GM12872 (cell line): Measurements from ENCODE around the gene ITPR1.
A peak's percentile ranks its signal among the peaks of the same experiment; 100 is the strongest.

Experiments
- CTCF ChIP-seq: IDR thresholded peaks from 3 replicates; pipeline ENCODE4 v1.5.1; 2011; ENCODE audit warnings: low read depth, mild to moderate bottlenecking, low read length, moderate library complexity; ENCODE audit not compliant: insufficient read depth

Gene ITPR1

GRCh38 chr3:4656059-4656458, 162.9 kb downstream of the ITPR1 start:
- peak; percentile 41 for TF ChIP-seq CTCF

GRCh38 chr3:4656626-4657328, 163.6 kb downstream of the ITPR1 start:
- TF ChIP-seq CTCF, result no peak

- no peak for TF ChIP-seq CTCF
These were observed 167.8 kb downstream of the ITPR1 start for GRCh38 chr3:4660936-4661335.

- no peak for TF ChIP-seq CTCF
These were observed 171.3 kb downstream of the ITPR1 start for GRCh38 chr3:4664412-4664811.

GRCh38 chr3:4665197-4665596, 172.0 kb downstream of the ITPR1 start:
- TF ChIP-seq CTCF, result no peak

- no peak for TF ChIP-seq CTCF
These were observed 172.9 kb downstream of the ITPR1 start for GRCh38 chr3:4666071-4666470.

- peak; percentile 32; the same call in 1 of the 3 replicates for TF ChIP-seq CTCF
These were observed 177.2 kb downstream of the ITPR1 start for GRCh38 chr3:4670352-4670751.

- no peak for TF ChIP-seq CTCF
These were observed 179.7 kb downstream of the ITPR1 start for GRCh38 chr3:4672725-4673275.
